Limb (tissue), 2 donors: Measurements from ENCODE around the gene SERPINB8.
A peak's percentile ranks its signal among the peaks of the same experiment; 100 is the strongest.

Experiments used
- DNase-seq, 2 donors: peaks; one replicate each; pipeline ENCODE4 v3.0.0-alpha.2; 2016; ENCODE audit errors: extremely low spot score in 2 of 2

Gene SERPINB8

DNA sequence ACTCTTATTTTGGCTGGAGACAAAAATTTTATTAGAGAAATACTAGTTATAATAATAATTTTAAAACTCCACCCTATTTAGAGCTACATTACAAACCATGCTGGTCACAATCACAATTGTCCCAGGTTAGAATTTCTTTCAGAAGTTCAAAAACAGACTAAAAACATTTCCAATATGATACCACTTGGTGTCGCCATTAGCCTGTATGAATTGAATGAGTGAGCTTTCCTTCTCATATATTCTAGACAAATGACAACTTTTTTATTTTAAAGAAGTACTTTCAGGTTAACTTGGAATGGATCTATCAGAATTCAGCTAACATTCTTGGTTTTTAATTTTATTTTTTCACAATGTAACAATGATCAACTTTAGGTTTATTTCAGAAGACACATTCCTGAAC is 48.0 kb downstream of the SERPINB8 start:
- DNase-seq, result peak in 1 of 2 donors; percentile 46

DNA sequence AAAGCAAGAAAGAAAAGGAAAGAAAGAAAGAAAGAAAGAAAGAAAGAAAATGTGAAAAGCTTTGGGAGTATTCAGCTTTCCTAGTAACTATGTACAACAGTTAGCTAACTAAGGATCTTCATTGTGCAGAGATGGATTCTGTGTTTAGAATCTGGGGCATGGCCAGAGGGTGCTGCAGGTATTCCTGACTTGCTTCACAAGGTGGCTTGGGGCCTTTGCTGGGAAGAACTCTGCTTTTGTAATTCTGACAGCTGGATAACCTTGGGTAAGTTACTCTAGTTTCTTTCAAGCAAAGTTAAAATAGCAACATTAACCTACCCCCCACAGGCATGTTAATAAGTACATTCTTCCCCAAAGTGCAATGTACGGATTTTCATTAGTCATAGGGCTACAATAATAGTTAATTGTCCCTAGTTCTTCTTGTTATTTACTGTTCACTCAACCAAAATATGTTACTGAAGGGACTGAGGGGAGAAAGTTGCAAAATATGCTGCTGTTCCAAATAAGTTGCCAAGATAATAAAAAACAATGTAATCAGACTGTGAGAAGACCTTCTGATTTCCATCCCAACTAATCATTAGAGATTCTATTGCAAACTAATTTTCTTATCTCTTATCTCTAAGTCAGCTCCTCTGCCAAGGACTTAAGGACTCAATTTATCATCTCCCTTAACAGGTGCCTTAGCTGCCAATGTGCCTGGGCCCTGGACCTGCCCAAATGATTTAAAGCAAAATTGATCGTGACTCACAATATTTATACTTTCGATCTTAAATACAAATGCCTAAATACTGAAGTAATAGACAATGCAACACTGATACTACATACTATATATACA is 50.3 kb downstream of the SERPINB8 start:
- DNase-seq, result no peak

DNA sequence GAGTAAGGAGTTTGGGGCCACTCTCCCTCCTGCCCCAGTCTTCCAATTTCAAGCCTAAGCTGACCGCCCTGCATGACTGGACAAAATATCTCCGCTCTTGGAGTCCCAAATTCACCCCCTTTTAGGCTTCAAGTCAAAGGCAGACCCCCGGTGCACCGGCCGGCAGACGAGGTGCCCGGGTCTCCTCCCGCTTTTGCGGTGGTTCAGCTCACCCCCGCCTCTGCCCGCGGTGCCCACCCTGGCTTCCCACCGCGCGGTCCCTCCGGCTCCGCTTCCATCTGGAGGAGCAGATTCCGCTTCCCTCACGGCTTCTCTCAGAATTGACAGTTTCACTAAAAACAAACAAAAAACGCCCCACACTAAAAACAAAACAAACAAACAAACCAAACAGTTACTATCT is 56.5 kb downstream of the SERPINB8 start:
- no peak for DNase-seq

DNA sequence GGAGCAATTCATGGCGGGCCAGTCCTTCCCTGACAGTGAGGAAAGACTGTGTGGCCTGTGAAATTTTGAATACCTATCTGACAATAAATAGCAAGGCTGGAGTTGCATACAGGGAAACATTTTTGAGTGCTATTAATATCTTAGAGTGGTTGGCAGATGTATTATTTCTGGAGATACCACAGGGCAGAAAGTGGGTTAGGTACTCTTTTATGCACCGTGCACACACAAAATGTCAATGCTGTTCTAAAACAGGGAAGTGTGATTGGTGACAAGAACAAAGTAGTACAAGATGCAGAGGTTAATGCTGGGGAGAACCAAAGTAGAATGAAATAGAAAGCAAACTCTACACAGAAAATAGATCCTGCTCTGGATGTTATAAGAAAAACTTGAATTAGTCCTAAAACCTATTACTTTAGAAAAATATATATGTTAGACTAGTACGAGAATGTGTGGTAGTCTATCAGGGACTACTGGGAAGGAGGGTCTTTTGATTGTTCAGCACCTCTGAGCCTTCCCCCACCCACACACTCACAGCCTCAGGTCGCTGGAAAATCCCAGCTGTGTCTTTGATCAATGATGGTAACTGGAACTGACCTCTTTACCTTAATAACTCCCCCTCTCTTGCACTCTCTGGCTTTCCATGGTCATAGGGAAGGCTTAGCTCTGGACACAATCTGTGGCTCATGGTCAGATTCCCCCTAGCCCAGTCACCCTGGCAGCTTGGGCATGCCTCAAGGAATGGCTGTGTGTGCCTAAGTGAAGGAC is 58.2 kb downstream of the SERPINB8 start:
- DNase-seq, result no peak

DNA sequence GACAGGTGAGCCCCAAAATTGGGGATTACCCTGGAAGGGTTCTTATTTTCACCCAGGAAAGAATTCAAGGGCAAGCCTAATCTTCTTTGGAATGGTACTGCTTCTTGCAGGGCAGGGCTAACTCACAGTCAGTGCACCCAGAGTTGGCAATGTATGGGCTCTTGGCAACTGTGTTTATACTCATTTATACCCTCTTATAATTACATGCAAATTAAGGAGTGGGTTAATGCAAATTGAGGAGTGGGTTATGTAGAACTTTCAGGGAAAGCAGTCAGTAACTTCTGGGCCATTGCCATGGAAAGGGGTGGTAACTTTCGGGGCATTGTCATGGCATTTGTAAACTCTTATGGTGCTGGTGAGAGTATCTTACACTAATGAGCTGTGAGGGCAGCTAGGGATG is 59.2 kb downstream of the SERPINB8 start:
- no peak for DNase-seq

DNA sequence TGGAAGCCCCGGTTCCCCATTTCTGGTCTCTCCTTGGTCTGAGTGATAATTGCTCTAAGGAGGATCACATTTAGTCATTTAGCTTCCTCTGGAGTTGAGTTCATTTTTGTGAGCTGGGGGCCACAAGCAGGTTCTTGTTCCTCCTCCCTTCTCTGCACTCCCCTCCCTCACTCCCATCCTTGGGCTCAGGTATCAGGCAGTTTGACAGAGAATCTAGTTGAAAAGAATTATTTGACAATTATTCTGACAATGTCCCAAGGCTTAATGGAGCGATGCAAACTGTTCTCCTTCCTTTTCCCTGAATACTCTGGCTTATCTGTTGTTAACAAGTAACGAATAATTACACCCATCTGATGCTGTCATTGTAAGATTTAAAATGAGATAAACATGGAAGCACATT is 61.5 kb downstream of the SERPINB8 start:
- no peak for DNase-seq

DNA sequence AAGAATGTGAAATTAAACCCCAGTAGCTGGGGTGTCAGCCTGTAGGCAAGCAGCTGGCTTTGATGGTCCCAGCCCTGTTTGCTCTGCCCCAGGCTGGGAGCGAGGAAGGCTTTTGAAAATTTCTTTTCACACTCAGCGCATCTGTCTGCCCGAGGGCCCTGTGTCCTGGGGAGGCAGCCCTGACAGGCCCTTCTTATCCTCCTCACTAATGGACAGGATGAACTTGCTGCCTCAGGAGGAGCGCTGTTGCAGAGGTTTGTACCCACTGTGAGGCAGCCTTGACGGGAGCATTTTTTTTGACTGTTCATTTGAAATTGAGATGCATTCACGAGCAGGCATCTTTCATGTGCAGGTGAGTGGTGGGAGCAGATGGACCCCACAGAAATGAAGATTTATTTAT is 62.4 kb downstream of the SERPINB8 start:
- no peak for DNase-seq

DNA sequence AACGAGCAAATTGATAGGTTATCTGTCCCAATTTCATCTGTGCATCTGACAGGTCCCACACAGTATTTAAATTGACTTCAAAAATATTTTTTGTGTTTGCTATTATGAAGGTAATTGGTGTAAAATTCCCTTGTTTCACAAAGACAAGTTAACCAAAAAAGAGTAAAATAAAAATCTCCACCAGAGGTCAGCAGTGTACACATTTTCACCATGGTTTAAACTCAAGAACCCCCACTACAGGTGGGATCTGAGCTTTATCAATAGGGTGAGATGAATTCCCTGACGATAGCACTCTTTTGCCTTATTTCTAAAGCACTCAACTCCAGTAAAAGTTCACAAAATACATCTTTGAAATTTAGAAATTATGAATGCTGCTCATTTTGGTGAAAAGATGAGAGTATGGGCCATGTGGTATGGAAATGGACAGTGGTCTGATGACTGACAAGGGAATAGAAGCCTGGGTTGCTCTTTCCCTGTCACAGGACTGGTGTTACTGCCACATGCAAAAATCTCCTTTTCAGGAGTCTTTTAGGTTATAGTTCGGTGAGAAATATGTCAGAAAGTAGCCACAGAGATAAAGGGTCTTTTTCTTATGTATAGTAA is 68.0 kb downstream of the SERPINB8 start:
- DNase-seq, result no peak
